Tibial artery (tissue), 4 donors: ENCODE data around the gene OCSTAMP.

ENCODE experiments used
- DNase-seq, 2 donors: peaks; one replicate each; pipeline ENCODE4 v3.0.0-alpha.2; 2019
- H3K27ac ChIP-seq, 2 donors: fragments of 200-600 bp; sonication (generic) in 1 of 2; 1 replicate in 1 of 2; 2 replicates in 1 of 2; pipeline ENCODE4 v1.5.1; 2018 to 2019; ENCODE audit warnings: mild to moderate bottlenecking in 1 of 2
- H3K27me3 ChIP-seq, 2 donors: fragments of 200-600 bp; sonication (generic) in 1 of 2; one replicate each; pipeline versions ENCODE4 v1.5.1 to v1.6.0; 2016 to 2019
- H3K36me3 ChIP-seq, 3 donors: fragments of 200-600 bp; sonication (generic) in 2 of 3; one replicate each; pipeline ENCODE4 v1.5.1; 2016 to 2019; ENCODE audit warnings: mild to moderate bottlenecking in 2 of 3
- H3K4me1 ChIP-seq, 4 donors: fragments of 200-600 bp; sonication (generic) in 2 of 4; 1 replicate in 3 of 4; 2 replicates in 1 of 4; pipeline ENCODE4 v1.5.1; 2016 to 2019
- H3K4me3 ChIP-seq, 2 donors: fragments of 200-600 bp; sonication (generic) in 1 of 2; 1 replicate in 1 of 2; 2 replicates in 1 of 2; pipeline ENCODE4 v1.5.1; 2018 to 2019; ENCODE audit warnings: mild to moderate bottlenecking in 2 of 2
- H3K9me3 ChIP-seq, 3 donors: fragments of 200-600 bp; sonication (generic) in 1 of 3; one replicate each; pipeline ENCODE4 v1.5.1; 2016 to 2019
- CTCF ChIP-seq, 2 experiments: fragments of 200-600 bp in 1 of 2; fragments of 450-650 bp in 1 of 2; IDR thresholded peaks; one replicate each; pipeline ENCODE4 v1.5.1; 2017 to 2019; ENCODE audit warnings: antibody characterized with exemption in 2 of 2, mild to moderate bottlenecking in 1 of 2, moderate library complexity in 1 of 2
- intact Hi-C: fragments of 100-400 bp; cut with DNase I; formaldehyde crosslinking; loops from one replicate; pipeline ENCODE4 v1.15.0; 2023; ENCODE audit warnings: low total_unique reads

Gene OCSTAMP

DNA sequence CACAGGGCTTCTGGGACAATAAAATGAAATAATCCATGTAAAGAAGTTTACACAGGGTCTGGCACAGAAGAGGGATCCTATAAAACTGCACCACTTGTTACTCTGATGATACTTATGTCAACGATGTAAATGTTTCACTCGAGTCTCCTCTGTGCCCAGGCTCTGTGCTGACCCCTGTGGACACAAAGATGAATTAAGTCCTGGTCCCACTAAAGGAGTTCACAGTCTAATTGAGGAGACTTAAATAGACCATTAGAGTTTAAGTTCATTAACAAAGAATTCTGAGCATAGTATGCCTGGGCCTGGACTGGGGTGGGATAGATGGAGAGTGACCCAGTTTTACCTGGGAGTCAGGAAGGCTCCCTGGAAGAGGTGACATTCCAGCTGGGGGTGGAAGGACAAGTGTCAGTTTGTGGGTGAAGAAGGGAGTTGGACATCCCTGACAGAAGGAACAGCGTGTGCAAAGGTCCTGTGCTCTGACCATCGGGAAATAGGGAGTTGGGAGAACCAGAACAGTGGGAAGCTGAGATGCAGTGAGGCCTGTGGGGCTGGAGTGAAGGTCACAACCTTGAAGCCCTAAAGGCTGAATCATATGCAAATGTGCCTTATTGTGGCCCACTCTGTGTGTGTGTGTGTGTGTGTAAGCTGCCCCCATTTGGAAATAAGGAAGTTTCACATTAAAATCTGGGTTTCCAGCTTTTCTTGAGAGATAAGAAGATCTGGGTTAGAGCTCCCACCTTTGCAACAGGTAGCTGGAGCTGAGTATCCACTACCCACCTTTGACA is 1.1 kb downstream of the OCSTAMP start:
- H3K9me3 ChIP-seq: no peaks in the 10 kb centered on the region
- no peak overlapping the region for H3K4me3 ChIP-seq
- H3K27me3 ChIP-seq: peaks cover 0 to 36% of the 10 kb centered on the region in 2 donors
- TF ChIP-seq CTCF (IDR thresholded peaks at IDR 0.05): no peak
- H3K36me3 ChIP-seq: no peaks in the 10 kb centered on the region
- no peak overlapping the region for H3K27ac ChIP-seq
- no peak for DNase-seq
- no peaks in the 10 kb centered on the region for H3K4me1 ChIP-seq
- intact Hi-C loops: no loop called here

- intact Hi-C loops: no loop called here
- no peak overlapping the region for H3K27ac ChIP-seq
- no peak overlapping the region for H3K4me3 ChIP-seq
- H3K4me1 ChIP-seq: no peaks in the 10 kb centered on the region
- H3K9me3 ChIP-seq: no peaks in the 10 kb centered on the region
- no peak for TF ChIP-seq CTCF (IDR thresholded peaks at IDR 0.05)
- H3K36me3 ChIP-seq: no peaks in the 10 kb centered on the region
- no peak for DNase-seq
- peaks cover 0 to 36% of the 10 kb centered on the region in 2 donors for H3K27me3 ChIP-seq
Observed at GRCh38 chr20:46548688-46549087, 1.8 kb downstream of the OCSTAMP start.

DNA sequence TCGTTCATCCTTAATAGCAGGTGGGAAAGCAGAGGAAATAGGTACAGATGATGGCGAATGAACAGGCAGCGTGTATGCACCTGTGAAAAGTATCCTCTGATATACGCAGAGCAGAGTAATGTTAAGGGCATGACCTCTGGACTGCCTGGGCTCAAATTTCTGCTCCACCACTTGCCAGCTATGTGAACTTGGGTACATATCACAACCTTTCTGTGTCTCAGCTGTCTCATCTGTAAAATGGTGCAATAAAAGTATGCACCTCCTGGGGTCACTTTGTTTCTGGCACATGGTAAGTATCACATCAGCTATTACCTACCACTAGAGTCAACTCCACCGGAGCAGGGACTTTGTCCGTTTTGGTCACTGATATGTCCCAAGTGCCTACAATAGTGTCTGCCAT is 2.5 kb downstream of the OCSTAMP start:
- H3K27ac ChIP-seq: no peak overlapping the region

DNA sequence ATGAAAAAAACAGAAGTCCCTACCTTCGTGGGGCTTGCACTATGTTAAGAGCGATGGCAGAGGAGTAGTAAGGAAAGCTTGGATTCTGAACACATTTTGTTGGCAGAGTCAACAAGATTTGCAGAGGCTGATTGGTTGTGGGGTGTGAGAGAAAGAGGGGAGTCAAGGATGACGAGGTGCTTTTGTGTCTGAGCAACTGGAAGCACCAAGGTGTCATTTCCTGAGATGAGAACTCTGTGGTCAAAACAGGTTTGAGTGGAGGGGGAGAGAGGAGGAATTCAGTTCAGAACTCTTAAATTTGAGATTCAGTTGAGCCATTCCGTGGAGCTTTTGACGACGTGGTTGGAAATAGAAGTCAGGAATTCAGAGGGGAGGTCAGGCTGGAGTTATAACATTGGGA is 3.5 kb downstream of the OCSTAMP start:
- no peak overlapping the region for H3K27ac ChIP-seq

More for the DNA sequence above, 2.5 kb downstream of the OCSTAMP start:
- H3K27me3 ChIP-seq: peaks cover 0 to 36% of the 10 kb centered on the region in 2 donors
- no peak overlapping the region for H3K4me3 ChIP-seq
- no peaks in the 10 kb centered on the region for H3K4me1 ChIP-seq
- no peak for DNase-seq
- TF ChIP-seq CTCF (IDR thresholded peaks at IDR 0.05): no peak
- H3K36me3 ChIP-seq: no peaks in the 10 kb centered on the region
- no peaks in the 10 kb centered on the region for H3K9me3 ChIP-seq
- intact Hi-C loops: no loop called here

DNA sequence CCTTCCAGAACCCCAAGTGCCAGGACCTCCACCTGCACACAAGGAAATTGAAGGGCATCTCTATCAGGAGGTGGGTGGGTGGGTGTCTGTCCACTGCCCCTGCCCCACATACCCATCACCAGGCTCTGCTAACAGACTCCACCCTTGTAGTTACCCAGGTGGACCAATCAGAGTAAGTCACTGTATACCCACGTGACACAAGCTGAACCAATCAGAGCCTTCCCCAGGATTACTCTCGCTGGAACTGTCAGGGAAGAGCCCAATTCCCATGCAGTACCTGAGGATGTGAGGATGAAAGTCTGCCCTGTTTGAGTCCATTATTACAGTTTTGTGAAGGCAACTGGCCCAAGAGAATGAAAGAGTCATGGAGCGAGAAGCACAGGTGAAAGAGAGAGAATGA is 4.2 kb downstream of the OCSTAMP start:
- peaks cover 0 to 50% of the 10 kb centered on the region in 2 donors for H3K27me3 ChIP-seq
- H3K27ac ChIP-seq: no peak overlapping the region
- H3K4me1 ChIP-seq: no peaks in the 10 kb centered on the region
- no peak for DNase-seq
- no peaks in the 10 kb centered on the region for H3K36me3 ChIP-seq
- no peaks in the 10 kb centered on the region for H3K9me3 ChIP-seq
- intact Hi-C loops: no loop called here
- H3K4me3 ChIP-seq: no peak overlapping the region
- TF ChIP-seq CTCF (IDR thresholded peaks at IDR 0.05): no peak

More for the DNA sequence above, 3.5 kb downstream of the OCSTAMP start:
- no peaks in the 10 kb centered on the region for H3K36me3 ChIP-seq
- DNase-seq: no peak
- no peaks in the 10 kb centered on the region for H3K9me3 ChIP-seq
- TF ChIP-seq CTCF (IDR thresholded peaks at IDR 0.05): no peak
- intact Hi-C loops: no loop called here
- H3K4me3 ChIP-seq: no peak overlapping the region
- H3K27me3 ChIP-seq: peaks cover 0 to 44% of the 10 kb centered on the region in 2 donors
- H3K4me1 ChIP-seq: no peaks in the 10 kb centered on the region
